Measurements from ENCODE around the gene NRG2.

NRG2 gene

DNA sequence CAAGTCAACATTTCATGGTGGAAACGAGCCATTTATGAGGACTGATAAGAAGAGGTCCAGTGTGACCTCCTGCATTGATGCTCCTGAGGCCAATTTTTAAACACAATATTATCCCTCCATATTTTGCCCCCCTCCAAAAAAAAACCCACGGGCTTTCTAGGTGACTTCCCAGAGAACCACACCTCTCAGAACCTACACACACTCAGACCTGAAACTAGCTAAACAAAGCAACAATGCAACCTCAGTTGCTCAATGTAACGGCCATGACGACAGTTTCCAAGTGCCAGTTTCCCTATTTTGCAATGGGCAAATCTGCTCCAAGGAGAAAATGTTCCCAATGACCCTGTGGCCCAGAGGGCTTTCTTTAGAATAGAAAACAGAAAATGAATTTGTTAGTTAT lies 3.5 kb downstream of the NRG2 start:
- DNase-seq = no peak

- DNase-seq = peak; percentile 34
These were observed 4.6 kb downstream of the NRG2 start for GRCh38 chr5:140038373-140038957.

DNA sequence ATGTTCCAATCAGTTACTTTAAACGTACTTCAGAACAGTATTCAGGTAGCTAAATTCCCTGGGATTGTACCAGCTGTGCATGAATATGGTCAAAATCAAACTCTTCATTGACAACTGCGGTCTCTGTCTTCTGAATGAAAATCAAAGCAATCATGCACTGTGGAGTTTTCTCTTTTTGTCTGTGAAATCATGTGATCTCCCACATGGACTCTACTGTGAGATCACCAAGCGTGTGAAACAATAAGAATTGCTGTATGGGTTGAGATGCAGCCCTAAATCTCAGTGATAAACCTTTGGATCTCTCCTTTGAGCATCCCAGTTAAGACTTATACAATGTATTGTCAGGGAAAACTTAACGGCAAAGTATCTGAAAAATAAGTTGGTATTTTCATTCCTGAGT lies 6.1 kb downstream of the NRG2 start:
- DNase-seq = no peak

- no peak for DNase-seq
These were observed 7.2 kb downstream of the NRG2 start for GRCh38 chr5:140035881-140036280.

- DNase-seq = no peak
These were observed 9.9 kb downstream of the NRG2 start for GRCh38 chr5:140033037-140033760.

GRCh38 chr5:140032296-140032695 lies 10.8 kb downstream of the NRG2 start:
- DNase-seq = no peak

DNA sequence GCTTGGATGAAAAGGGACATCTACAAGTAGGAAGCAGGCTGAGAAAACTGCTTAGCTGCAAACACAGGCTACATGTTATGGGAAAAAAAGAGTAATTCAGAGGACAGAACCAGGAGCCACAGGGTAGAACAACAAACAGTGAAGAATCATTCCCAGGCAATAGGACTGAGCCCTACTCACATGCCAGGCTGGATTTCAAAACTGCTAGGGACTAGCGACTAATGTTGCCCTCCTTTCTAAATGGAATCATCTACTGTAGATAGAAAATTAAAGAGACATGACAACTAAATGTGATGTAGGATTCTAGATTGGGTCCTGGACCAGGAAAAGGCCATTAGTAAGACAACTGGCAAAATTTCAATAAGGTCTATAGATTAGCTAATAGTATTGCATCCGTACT lies 15.3 kb downstream of the NRG2 start:
- no peak for DNase-seq

DNA sequence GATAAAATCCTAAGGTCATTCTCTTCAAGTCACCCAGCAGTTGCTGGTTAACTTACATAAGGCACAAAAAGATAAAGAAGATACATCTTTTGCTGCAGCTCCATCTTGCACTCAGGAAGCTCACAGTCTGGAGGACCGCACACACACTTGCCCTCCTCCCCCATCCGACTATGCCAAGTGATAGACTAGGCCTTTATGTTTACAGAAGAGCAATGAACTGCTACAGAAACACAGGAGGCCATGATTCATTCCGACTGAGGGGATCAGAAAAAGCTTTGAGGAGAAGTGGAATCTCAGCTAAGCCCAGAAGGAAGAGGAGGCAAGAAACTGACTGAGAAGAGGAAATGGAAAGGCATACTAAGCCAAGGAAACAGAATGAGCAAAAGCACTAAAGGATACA lies 17.4 kb downstream of the NRG2 start:
- no peak for DNase-seq

DNA sequence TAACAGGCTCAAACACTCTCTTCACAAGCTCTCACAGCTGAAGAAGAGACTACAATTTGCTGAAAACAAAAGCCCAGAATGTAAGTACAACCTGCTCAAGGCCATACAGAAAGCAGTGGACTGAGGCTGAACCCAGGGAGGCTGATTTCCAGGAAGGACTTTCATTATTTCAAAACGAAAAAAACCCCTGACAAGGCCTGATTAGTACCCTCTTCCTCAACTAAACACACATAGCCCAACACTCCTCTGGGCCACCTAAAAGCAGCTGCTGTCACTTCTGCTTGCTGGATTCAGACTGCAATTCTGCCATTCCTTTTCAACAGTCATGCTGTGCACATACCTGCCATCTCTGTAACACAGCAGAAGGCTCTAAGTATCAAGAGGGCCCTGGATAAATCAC lies 18.2 kb downstream of the NRG2 start:
- DNase-seq = no peak

- no peak for DNase-seq
These were observed 19.4 kb downstream of the NRG2 start for GRCh38 chr5:140023611-140024191.

DNA sequence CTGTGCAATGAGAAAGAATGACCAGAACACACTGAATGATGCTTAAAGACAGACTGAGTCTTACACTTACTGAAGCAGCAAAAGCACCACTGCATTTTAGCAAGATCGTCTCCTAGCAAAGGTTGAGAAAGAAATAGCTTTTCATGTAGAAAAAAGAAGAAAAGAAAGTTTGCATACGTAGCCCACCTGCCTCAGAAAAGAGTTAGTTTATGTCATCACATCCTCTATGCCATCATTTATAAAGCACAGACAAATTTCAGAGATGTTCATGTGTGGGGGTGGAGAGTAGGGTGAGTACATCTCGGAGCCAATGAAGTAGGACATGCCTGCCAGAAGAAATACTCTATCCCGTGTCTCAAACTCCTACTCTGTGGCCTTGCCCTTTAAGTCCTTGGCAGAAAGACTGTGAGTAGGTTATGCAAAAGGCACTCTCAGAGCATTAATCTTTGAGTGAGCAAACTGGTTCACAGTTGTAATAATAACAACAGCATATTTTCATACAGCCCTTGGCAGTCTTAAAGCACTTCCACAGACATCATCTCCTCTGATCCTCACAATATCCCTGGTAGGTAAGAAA lies 22.4 kb downstream of the NRG2 start:
- no peak for DNase-seq

DNA sequence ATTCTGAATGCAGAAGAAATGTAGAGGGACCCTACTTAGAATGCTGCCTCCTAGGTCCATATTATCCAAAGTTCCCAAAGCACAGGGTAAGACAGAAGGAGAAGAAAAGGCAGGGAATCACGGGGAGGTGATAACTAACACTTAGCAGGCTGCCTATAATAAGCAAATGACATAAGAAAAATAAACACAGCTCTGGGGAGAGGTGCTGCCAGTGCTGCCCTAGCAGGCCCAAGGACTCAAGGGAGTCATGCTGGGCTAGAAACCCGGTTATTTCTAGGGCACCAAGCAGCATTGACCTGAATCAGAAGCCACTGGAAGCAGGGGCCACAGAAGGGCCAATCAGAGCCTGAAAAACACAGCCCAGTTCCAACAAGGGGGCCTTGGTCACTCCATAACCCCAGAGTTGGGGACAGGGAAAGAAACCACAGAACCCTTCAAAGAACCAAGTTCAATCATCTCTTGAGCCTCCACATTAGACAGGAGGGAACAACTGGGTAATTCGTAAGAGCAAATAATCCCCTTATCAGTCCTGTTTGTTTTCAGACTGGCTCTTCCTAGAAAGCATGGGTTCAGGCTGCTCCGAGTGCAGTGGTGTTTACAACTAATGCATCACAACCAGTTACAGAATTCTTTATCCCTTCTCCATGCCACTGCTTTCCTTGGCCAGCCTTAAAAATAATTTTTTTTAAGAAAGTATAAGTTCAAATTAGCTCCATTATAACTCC lies 24.0 kb downstream of the NRG2 start:
- DNase-seq = no peak

- no peak for DNase-seq
These were observed 24.6 kb downstream of the NRG2 start for GRCh38 chr5:140018517-140018916.

- DNase-seq = no peak
These were observed 25.0 kb downstream of the NRG2 start for GRCh38 chr5:140018096-140018481.

GRCh38 chr5:140017397-140018095 lies 25.6 kb downstream of the NRG2 start:
- no peak for DNase-seq

DNA sequence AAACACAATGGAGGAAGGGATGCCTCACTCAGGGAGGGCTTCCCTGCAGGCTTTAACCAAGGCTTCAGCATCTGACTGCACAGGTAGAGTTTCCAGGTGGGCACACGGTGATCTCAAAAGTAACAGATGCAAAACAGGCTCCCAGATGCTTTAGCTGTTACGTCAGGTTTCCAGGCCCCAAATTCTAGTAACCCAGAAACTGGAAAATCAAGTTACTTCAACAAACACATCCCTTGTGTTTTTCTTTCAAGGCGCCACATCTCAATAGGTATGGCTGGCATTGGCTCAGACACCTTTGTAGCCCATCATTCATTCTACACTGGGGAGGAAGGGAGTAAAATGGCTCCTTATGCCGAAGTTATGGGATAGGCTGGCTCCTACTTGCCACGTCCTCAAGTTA lies 27.4 kb downstream of the NRG2 start:
- no peak for DNase-seq

DNA sequence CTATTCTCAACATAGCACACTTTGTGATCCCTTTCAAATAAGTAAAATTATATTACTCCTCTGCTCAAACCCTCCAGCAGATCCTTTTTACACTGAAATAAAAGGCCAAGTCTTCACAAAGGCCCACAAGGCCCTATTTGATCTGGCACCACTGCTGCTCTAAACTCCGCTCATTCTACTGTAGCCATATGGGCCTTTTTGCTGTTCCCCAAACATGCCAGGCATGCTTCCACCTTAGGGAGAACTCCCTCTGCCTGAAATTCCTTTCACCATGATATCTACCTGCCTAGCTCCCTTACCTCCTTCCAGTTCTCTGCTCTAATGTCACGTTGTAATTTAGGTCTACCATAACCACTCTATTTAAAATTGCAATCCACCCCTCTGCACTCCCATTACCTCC lies 28.3 kb downstream of the NRG2 start:
- no peak for DNase-seq

GRCh38 chr5:140013536-140013935 lies 29.6 kb downstream of the NRG2 start:
- DNase-seq = no peak

GRCh38 chr5:140012443-140012842 lies 30.7 kb downstream of the NRG2 start:
- DNase-seq = no peak

DNA sequence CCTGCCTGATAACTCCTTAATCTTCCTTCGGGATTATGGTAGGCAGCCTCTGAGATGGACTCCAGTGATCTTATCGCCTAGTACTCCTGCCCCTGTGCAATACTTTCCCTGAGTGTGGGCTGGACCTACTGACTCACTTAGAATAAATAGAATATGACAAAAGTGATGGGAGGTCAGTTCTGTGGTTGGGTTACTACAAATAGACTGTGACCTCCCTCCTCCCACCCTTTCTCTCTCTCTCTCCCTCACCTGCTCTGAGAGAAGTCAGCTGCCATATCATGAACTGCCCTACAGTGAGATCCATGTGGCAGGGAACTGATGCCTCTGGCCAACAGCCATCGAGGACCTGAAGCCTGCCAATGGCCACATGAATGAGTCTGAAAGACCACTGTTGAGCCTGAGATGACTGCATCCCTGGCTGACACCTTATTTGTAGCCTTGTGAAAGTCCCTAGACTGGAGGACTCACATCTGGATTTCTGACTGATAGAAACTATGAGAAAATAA lies 31.7 kb downstream of the NRG2 start:
- DNase-seq = no peak

DNA sequence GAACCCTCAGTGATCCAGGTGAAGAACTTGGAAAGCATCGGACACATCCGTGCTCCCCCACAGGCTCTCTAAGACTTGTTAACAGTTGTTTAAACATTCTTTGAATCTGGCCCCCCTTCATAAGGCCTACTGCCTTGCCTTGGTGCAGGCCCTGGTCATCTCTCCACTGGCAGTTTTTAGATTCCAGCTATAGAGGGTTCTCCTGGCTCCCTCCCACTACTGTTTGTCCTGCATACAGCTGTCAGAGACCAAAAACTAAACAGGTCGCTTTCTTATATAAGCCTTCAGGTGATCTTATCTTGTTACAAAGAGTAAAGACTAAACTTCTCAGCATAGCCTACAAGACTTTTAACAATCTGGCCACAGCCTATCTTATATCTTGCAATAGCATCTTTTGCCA lies 32.3 kb downstream of the NRG2 start:
- no peak for DNase-seq

- DNase-seq = no peak
These were observed 35.8 kb downstream of the NRG2 start for GRCh38 chr5:140007311-140007710.

GRCh38 chr5:140005145-140005591 lies 37.9 kb downstream of the NRG2 start:
- DNase-seq = no peak

Data from NCI-H774 (cell line).